ENCODE results near the gene GVQW3.
A peak's percentile ranks its signal among the peaks of the same experiment; 100 is the strongest.

GVQW3 gene

DNA sequence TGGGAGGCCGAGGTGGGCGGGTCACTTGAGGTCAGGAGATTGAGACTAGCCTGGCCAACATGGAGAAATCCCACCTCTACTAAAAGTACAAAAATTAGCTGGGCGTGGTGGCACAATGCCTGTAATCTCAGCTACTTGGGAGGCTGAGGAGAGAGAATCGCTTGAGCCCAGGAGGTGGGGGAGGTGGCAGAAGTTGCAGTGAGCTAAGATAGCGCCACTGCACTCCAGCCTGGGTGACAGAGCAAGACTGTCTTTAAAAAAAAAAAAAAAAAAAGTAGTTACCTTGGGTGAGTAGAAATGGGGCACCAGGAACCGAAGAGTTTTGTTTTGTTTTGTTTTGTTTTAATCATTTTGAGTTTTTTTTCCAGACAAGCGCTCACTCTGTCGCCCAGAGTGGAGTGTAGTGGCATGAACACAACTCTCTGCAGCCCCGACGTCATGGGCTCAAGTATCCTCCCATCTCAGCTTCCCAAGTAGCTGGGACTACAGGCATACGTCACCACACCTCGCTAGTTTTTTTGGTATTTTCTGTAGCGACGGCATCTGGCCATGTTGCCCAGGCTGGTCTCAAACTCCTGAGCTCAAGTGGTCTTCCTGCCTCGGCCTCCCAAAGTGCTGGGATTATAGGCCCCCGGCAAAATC, 16.0 kb upstream of the GVQW3 start:
- no peak overlapping the region for H3K4me3 ChIP-seq (replicated peaks; ENCODE audit: low read depth, low read length)
- DNase-seq (ENCODE audit: extremely low read depth, low read depth): no peak
- no peak for TF ChIP-seq CTCF (IDR thresholded peaks at IDR 0.05; ENCODE audit: low read depth, low read length, missing control alignments)

DNA sequence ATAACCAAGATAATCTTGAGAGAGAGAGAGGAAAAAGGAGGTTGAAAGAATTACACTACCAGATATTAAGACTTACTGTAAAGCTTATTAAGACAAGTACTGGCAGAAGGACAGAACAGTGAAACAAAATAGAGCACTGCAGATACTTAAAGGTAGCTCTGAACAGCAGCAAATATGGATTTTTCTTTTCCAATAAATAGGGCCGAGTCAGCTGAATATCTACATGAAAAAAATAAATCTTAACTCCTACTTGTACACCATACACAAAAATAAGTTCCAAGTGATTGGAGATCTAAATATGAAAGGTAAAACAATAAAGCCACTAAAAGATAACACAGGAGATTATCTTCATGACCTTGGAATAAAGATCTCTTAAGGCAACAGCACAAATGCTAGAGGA, 12.6 kb upstream of the GVQW3 start:
- H3K4me3 ChIP-seq (replicated peaks; ENCODE audit: low read depth, low read length): no peak overlapping the region
- no peak for TF ChIP-seq CTCF (IDR thresholded peaks at IDR 0.05; ENCODE audit: low read depth, low read length, missing control alignments)
- DNase-seq (ENCODE audit: extremely low read depth, low read depth): no peak

GRCh38 chr11:76369406-76369805, 11.7 kb upstream of the GVQW3 start:
- no peak overlapping the region for H3K4me3 ChIP-seq (replicated peaks; ENCODE audit: low read depth, low read length)
- DNase-seq (ENCODE audit: extremely low read depth, low read depth): no peak
- no peak for TF ChIP-seq CTCF (IDR thresholded peaks at IDR 0.05; ENCODE audit: low read depth, low read length, missing control alignments)

- peak; percentile 50 for DNase-seq (ENCODE audit: extremely low read depth, low read depth)
- H3K4me3 ChIP-seq (replicated peaks; ENCODE audit: low read depth, low read length): no peak overlapping the region
- TF ChIP-seq CTCF (IDR thresholded peaks at IDR 0.05; ENCODE audit: low read depth, low read length, missing control alignments): no peak
Measured at GRCh38 chr11:76371170-76371569, 10.0 kb upstream of the GVQW3 start.

GRCh38 chr11:76376746-76377558, 4.2 kb upstream of the GVQW3 start:
- H3K4me3 ChIP-seq (replicated peaks; ENCODE audit: low read depth, low read length): no peak overlapping the region
- no peak for DNase-seq (ENCODE audit: extremely low read depth, low read depth)

DNA sequence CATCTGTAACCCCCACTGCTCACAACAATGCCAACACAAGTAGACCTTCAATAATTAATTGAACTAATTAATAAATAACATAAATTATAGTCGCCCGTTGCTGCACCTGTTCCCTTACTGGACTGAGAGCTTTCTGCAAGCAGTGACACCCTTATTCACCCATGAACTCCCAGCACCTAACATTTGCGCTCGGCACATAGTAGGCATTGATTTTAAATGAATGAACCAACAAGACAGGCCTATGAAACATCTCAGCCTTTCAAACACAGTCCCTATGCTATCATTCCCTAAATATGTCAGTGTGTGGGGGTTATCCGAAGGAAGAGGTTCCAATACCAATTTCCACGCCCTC, 1.3 kb upstream of the GVQW3 start:
- TF ChIP-seq CTCF (IDR thresholded peaks at IDR 0.05; ENCODE audit: low read depth, low read length, missing control alignments): no peak
- peak overlapping the region; percentile 86 for H3K4me3 ChIP-seq (replicated peaks; ENCODE audit: low read depth, low read length)
- DNase-seq (ENCODE audit: extremely low read depth, low read depth): no peak

More at GRCh38 chr11:76376746-76377558, 4.2 kb upstream of the GVQW3 start:
- TF ChIP-seq CTCF (IDR thresholded peaks at IDR 0.05; ENCODE audit: low read depth, low read length, missing control alignments): no peak

Measured in HFF-Myc (cell line).